Measurements from ENCODE around the gene KCNMA1. TPM values are rescaled to one million over a fixed set of nuclear protein-coding genes. Genes with fewer than 3 reads are reported as not detected.

The KCNMA1 gene
- total RNA-seq, 1 experiment from 2014 or later = 143 TPM

GRCh38 chr10:77264107-77264506, 373.5 kb downstream of the KCNMA1 start:
- peaks cover 11% of the 10 kb centered on the region for H3K4me1 ChIP-seq (ENCODE audit: insufficient read depth, low read length)
- H3K79me2 ChIP-seq (ENCODE audit: low read length) = no peaks in the 10 kb centered on the region
- no peak overlapping the region for H2AFZ ChIP-seq (ENCODE audit: low read length)
- H3K27ac ChIP-seq (ENCODE audit: low read length) = no peak overlapping the region
- H3K36me3 ChIP-seq (ENCODE audit: low read depth, low read length) = no peaks in the 10 kb centered on the region
- peak; percentile 23 for ATAC-seq
- no peaks in the 10 kb centered on the region for H3K9me2 ChIP-seq (replicated peaks; ENCODE audit: low read length)
- no TSS peak for BruUV-seq (replicated peaks)
- H3K27me3 ChIP-seq (ENCODE audit: low read length) = no peaks in the 10 kb centered on the region
- H3F3A ChIP-seq (ENCODE audit: low read length, unreplicated experiment) = no peaks in the 10 kb centered on the region
- no peak overlapping the region for H3K9ac ChIP-seq (ENCODE audit: low read length)
- ChIA-PET CTCF (no interaction called here), POLR2A (ENCODE audit: unreplicated experiment) (no interaction called here)
- H3K9me3 ChIP-seq (ENCODE audit: low read length) = no peaks in the 10 kb centered on the region
- H4K20me1 ChIP-seq (ENCODE audit: low read length) = no peaks in the 10 kb centered on the region
- TF ChIP-seq EZH2phosphoT487 (IDR thresholded peaks at IDR 0.05; ENCODE audit: borderline replicate concordance, low read length) = no peak
- no peak for TF ChIP-seq EZH2 (IDR thresholded peaks at IDR 0.05; ENCODE audit: low read length, unreplicated experiment)
- TF ChIP-seq CTCF (conservative IDR thresholded peaks at IDR 0.05; ENCODE audit: low read depth, low read length) = no peak
- intact Hi-C loops (cut with micrococcal nuclease) = no loop called here
- DNase-seq = peak; percentile 65
- peak overlapping the region; percentile 1; the same call in 1 of the 2 replicates for H3K4me2 ChIP-seq (ENCODE audit: low read length)
- no peak overlapping the region for H3K4me3 ChIP-seq (ENCODE audit: low read length)

DNA sequence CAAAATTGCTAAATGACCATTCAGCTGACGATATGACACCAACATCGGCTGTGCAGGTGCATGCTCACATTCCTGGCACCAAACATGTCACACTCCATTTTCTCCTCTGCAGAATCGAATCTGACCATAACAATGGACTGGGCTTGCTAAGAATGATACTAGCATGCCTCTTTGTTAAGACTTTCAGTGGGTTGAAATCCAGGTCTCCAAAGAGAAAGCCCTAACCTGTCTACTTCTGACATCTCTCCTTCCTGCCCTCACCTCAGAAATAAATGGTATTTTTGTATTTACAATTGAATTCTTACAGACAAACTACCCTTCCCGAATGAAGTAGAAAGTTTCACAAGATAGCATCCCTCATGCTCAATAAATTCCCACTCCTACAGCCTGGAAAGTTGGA, 373.9 kb downstream of the KCNMA1 start:
- Histone ChIP-seq H3K9ac (ENCODE audit: low read length) (no peak overlapping the region), H3K79me2 (ENCODE audit: low read length) (no peaks in the 10 kb centered on the region), H3K4me2 (ENCODE audit: low read length) (no peak overlapping the region), H3K27me3 (ENCODE audit: low read length) (no peaks in the 10 kb centered on the region), H3K27ac (ENCODE audit: low read length) (no peak overlapping the region), H3K9me3 (ENCODE audit: low read length) (no peaks in the 10 kb centered on the region), H3K4me3 (ENCODE audit: low read length) (no peak overlapping the region), H4K20me1 (ENCODE audit: low read length) (no peaks in the 10 kb centered on the region), H3K9me2 (replicated peaks; ENCODE audit: low read length) (no peaks in the 10 kb centered on the region), H3K36me3 (ENCODE audit: low read depth, low read length) (no peaks in the 10 kb centered on the region), H2AFZ (ENCODE audit: low read length) (no peak overlapping the region), H3F3A (ENCODE audit: low read length, unreplicated experiment) (no peaks in the 10 kb centered on the region), H3K4me1 (ENCODE audit: insufficient read depth, low read length) (peaks cover 11% of the 10 kb centered on the region)
- CTCF ChIA-PET = no interaction called here
- intact Hi-C loops (cut with micrococcal nuclease) = no loop called here
- no peak for TF ChIP-seq EZH2 (IDR thresholded peaks at IDR 0.05; ENCODE audit: low read length, unreplicated experiment)
- no peak for TF ChIP-seq EZH2phosphoT487 (IDR thresholded peaks at IDR 0.05; ENCODE audit: borderline replicate concordance, low read length)
- TF ChIP-seq CTCF (conservative IDR thresholded peaks at IDR 0.05; ENCODE audit: low read depth, low read length) = no peak
- DNase-seq (no peak), ATAC-seq (no peak)
- no TSS peak for BruUV-seq (replicated peaks)
- POLR2A ChIA-PET (ENCODE audit: unreplicated experiment) = no interaction called here

DNA sequence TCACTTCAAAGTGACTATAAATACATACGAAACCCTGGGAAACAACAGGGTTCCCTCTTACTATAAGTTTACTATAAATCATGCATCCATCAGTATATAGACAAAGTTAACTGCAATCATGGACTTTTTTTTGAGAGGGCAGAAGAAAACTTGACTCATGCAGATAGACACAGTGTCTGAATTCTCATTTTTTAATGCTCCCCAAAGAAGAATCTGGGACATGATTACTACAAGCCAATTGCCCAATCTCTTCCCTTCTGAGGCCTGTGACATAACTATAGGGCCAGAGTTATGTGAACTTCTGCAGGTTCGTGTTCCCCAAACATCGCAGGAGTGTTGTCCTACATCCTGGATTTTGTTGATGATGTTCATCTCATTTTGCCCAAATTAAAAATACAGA, 376.5 kb downstream of the KCNMA1 start:
- no peak overlapping the region for H3K27ac ChIP-seq (ENCODE audit: low read length)
- POLR2A ChIA-PET (ENCODE audit: unreplicated experiment) = interaction anchor here (0.5 kb wide), 1 partner anchor 21 kb away, joined by 3 read pairs; no protein-coding TSS in a partner anchor
- no peaks in the 10 kb centered on the region for H3K9me2 ChIP-seq (replicated peaks; ENCODE audit: low read length)
- intact Hi-C loops (cut with micrococcal nuclease) = no loop called here
- no peaks in the 10 kb centered on the region for H3F3A ChIP-seq (ENCODE audit: low read length, unreplicated experiment)
- no peaks in the 10 kb centered on the region for H3K79me2 ChIP-seq (ENCODE audit: low read length)
- H2AFZ ChIP-seq (ENCODE audit: low read length) = no peak overlapping the region
- 0 out of 2 replicates have a peak, but pooled peaks cover 5% of the 10 kb centered on the region for H3K36me3 ChIP-seq (ENCODE audit: low read depth, low read length)
- no peak for DNase-seq
- no peaks in the 10 kb centered on the region for H3K27me3 ChIP-seq (ENCODE audit: low read length)
- CTCF ChIA-PET = no interaction called here
- peaks cover 11% of the 10 kb centered on the region for H3K4me1 ChIP-seq (ENCODE audit: insufficient read depth, low read length)
- ATAC-seq = no peak
- no peak overlapping the region for H3K4me3 ChIP-seq (ENCODE audit: low read length)
- no peak overlapping the region for H3K9ac ChIP-seq (ENCODE audit: low read length)
- H3K4me2 ChIP-seq (ENCODE audit: low read length) = no peak overlapping the region
- no TSS peak for BruUV-seq (replicated peaks)
- H3K9me3 ChIP-seq (ENCODE audit: low read length) = no peaks in the 10 kb centered on the region
- H4K20me1 ChIP-seq (ENCODE audit: low read length) = no peaks in the 10 kb centered on the region
- no peak for TF ChIP-seq CTCF (conservative IDR thresholded peaks at IDR 0.05; ENCODE audit: low read depth, low read length)
- no peak for TF ChIP-seq EZH2phosphoT487 (IDR thresholded peaks at IDR 0.05; ENCODE audit: borderline replicate concordance, low read length)
- no peak for TF ChIP-seq EZH2 (IDR thresholded peaks at IDR 0.05; ENCODE audit: low read length, unreplicated experiment)

Measured in PC-3 (cell line).